GM21360 (cell line): ENCODE results near the gene ARMC3.
"Not testable (repeated sequence)": the region's sequence is repeated elsewhere in the genome, so short reads cannot be mapped to it uniquely, and the experiment has no call there.

ENCODE experiments used
- ATAC-seq: cut with Tn5 transposase; IDR thresholded peaks from one replicate; pipeline ENCODE4 v1.9.1; 2021; ENCODE audit warnings: mild to moderate bottlenecking, moderate library complexity; ENCODE audit not compliant: unreplicated experiment

Gene ARMC3

DNA sequence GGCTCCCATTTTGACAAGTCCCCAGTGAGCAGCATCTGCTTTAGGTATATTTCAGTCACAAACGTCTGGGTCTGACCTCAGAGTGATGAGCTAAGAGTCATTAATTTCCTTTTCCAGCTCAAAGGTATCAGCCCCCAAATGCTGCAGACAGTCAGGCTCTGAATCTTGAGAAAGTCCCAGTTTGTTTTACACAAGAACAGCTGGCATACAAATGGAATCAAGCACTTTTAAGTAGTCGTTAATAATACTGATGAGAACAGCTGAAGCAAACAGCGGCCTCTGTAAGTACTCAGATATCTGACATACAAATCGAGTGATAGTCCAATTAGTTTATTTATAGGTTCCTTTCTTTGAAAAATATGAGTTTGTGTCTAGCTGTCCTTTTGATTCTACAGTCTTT is 118.2 kb downstream of the ARMC3 start:
- no peak for ATAC-seq

DNA sequence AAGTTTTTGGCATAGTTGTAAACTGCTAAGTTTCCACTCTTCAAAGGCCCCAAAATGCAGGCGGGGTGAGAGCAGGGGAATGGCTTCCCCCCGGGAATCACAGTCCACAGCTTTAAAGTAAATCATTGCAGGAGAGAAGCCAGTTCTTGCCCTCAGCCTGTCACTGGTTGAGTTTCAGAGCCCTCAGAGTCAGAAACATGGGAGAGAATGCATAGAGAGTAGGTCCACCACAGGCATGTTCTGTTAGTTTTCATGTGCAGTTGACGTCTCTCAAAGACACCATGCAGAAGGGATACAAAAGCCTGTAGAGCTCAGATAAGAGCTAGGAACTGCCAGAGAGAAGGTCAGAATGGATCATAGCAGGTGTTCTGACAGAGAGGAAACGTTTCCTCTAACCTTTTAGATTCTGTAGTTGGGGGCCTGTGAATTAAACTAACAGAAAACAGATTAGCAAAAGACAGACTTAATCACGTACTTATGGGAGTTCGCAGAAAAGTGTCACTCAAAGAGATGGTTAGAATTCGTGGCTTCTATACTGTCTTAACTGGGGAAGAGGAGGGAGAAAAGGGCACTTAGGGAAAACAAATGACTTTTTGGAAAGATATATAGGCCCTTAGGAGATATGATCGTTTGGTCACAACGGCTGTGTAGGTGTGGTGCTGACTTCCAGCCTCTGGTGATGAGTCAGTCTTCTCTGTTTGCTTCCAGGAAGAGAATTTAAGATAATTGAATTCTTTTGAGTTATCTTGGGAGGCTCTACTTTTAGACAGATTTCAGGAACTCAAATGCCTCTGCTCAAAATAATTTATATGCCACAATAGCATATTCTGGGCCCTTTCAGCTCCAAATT is 119.6 kb downstream of the ARMC3 start:
- no peak for ATAC-seq

DNA sequence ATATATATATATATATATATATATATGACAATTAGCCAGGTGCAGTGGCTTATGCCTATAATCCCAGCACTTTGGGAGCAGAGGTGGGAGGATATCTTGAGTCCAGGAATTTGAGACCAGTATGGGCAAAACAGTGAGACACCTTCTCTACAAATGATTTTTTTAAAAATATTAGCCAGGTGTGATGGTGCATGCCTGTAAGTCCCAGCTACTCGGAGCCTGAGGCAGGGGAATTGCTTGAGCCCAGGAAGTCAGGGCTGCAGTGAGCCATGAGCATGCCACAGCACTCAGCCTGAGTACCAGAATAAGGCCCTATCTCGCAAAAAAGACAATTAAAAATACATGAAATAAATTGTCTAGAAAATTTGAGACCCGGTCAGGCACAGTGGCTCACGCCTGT is 120.3 kb downstream of the ARMC3 start:
- no peak for ATAC-seq

DNA sequence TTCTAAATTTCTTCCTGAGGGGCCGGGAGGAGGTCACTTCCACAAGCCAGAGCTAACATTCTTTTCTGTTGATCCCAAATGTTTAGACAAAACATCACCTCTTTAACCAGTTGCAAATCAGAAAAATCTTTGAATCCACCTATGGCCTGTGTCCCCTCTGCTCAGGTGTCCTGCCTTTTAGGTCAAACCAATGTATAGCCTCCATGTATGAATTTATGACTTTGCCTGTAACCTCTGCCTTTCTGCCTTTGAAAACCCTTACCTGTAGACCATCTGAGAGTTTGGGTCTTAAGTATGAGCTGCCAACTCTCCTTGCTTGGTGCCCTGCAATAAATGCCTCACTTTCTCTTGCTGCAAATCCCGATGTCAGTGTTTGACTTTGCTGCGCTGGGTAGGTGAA is 123.4 kb downstream of the ARMC3 start:
- ATAC-seq = no peak

DNA sequence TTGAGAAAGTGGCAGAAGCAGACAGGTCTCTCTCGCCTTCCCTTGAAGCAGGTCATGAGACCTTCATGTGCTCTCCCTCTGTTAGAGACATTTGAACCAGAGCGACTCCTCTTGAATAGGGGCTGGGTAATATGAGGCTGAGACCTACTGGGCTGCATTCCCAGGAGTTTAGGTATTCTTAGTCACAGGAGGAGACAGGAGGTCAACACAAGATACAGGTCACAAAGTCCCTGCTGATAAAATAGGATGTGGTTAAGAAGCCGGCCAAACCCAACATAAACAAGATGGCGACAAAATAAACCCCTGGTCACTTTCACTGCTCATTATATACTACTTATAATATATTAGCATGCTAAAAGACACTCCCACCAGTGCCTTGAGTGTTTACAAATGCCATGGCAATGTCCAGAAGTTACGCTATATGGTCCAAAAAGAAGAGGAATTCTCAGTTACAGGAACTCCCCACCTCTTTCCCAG is 124.0 kb downstream of the ARMC3 start:
- ATAC-seq = no peak

DNA sequence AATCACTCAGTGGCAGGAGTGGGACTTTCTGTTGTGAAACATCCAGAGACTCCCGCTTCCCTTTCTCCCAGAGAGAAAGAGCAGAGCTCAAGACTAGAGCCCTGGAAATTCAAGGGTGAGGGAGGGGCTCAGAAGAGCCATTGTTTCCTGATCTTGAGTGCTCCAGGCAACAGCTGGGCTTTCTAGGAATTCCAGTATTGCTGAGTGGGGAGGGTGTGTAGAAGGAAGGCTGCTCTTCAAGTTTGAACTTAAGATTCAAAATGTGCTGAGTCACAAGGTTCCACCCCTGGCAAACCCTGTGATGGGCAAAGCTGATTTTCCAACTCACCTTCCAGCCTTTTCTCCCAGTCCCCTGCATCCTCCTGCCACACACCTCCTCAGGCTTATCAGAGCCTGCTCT is 125.2 kb downstream of the ARMC3 start:
- no peak for ATAC-seq

DNA sequence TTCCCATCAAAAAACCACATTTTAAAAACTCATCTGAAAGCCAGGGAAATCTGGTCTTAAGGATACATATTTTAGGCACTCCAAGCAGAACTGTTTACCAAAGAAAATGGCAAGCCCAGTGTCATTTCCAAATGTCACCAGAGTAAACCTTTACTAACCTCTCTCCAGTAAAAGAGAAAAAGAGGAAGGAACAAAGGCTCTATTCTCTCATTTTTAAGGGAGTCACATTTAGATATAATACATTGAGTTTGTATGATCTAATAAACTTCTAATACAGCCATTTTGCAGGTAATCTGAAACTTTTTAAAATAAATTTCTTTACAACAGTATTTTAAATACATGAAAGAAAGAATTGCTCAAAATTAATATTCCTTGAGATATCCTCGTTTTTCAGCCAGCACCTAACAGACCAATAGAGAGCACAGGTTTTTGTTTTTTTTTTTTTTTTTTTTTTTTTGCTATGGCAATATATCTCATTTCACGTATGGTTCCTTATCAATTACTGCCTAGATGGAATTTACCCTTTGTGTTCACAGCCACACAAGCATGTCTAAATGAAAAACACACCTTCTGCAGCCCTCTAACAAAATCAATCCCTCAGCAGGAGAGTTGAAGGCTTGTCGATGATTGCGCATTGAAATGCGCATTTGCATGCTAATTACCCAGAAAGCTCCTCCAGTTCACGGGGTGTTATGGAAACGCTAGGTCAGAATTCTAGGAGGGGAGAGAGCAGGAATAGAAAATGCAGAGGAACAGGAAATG is 127.8 kb downstream of the ARMC3 start:
- ATAC-seq = no peak

DNA sequence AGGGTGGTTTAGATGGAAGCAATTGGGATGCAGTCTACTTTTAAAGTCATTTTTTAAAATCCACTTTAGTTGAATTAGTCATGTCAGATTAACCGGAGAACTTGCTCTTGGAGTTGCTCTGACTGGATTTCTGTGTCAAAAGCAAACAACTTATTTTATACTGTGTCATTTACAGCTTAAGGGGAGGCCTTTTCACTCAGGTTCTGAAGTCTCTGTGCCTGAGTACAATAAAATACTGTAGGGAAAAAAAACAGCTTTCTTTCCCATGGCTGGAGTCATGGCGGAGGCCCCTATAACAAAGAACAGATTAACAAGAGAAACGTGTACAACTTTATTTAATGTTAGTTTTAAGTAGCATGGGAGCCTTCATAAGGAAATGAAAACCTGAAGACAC is 128.3 kb downstream of the ARMC3 start:
- no peak for ATAC-seq

DNA sequence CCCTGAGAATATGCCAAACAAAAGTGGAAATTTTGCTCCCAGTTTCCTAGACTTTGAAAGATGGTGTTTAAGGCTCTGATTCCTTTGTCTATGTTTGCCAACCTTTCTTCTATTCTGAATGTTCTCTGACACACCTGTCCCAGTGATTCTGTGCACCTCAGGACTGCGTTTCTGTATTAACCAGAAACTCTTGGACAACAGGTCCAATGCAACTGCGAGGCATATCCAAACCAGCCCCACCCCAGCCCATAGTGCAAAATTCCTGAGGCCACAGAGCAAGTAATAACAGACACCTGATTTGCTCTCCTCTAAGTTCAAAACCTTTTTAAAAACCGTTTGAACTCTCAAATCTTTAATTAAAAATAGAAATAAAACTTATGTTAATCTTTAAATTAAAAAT is 130.5 kb downstream of the ARMC3 start:
- no peak for ATAC-seq

DNA sequence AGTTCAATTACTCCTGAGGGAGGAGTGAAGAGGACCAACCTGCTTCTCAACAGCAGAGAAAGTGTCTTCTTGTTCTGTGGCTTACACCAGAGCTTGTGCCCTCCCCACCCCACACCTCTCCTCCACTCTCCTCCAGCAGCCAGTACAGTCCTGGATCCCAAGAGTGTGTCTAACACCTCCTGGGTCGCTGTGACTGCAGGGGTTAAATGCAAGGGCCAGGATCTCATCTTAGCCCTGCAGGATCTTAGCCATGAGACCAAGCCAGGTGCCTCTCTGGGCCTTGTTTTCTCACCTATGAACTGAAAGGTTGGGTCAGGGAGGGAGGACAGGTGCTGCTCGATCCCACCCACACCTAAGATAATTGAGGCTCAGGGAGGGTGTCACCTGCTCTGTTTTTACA is 133.1 kb downstream of the ARMC3 start:
- no peak for ATAC-seq

DNA sequence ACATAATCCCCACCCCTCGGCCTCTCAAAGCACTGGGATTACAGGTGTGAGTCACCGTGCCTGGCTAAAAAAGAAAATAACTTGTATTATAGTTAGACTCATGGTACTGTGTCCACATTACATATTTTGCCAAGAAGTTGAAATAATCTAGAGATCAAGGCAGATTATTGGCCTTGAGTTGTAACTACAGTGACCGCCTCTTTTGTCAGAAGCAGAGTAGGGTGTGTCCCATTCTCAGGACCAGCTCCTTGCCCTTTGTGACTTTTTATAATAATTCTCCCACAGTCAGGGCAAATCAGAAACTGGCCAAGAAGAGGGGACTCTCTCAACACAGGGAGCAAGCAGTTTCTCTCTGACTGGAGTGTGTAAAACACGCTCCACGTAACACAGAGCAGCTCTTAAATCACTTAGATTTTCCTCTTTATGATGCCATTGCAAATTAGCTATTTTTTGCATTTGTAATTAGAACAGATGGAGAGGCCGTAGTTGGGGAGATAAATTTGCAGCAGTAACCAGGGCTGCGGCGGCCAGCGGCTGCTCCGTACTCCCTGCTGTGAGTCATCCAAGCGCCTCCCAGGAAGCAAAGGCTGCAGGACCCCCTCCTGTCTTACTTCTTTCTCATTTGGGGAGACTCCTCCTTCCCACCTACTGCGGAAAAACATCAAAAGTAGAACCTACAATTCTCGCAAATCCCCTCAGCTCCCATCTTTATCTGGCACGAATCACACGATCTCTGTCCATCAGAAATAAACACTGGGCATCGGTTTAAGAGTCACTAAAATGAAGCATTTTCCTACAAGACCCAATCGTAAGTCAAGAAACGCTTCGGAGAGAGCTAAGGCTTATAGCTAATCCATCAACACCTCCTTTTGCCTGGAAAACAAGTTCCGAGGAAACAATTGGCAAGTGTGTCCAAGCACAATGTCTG is 135.5 kb downstream of the ARMC3 start:
- ATAC-seq = no peak

DNA sequence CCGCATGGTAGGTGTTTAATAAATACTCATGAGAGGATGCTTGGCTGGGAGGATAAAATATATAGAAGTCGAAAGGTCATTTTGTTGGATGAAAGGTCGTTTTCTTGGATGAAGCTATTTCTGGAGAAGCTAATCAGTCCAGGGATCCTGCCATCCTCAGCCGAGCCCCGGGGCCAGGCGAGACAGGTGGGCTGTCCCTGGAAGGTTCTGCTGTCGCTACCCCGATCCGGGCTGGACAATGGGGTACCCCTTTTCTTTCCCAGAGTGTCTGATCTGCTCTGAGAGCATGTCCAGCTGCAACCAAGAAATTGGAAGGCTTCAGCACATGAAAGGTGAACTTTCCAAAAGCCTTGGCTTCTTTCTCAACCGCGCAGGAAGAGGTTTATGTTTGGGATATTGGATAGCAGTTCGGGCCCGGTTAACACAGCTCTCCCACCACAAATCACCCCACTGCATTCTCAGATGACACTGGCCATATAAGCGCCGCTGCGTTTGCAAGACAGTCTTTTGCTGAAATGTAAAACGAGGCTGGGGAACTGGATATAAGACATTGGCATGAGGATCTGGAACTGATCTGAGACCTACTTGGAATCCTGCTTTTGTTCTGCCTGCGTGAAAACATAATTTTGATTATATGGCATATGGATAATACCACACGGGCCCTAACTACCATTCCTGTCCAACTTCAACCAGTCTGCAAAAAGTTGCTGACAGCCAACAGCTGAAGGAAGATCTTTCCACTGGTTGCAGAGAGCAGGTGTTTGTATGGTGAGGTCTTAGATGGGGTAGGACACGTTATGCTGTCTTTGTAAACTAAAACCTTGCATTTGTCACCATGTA is 136.3 kb downstream of the ARMC3 start:
- ATAC-seq = no peak

DNA sequence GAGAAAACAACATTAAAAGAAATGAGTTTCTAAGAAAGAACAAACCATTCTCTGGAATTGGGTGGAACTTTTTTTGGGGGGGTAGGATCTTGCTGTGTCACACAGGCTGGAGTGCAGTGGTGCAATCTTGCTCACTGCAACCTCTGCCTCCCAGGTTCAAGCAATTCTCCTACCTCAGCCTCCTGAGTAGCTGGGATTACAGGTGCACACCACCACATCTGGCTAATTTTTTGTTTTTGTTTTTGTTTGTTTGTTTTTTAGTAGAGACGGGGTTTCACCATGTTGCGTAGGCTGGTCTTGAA is 136.9 kb downstream of the ARMC3 start:
- ATAC-seq = not testable (repeated sequence)

DNA sequence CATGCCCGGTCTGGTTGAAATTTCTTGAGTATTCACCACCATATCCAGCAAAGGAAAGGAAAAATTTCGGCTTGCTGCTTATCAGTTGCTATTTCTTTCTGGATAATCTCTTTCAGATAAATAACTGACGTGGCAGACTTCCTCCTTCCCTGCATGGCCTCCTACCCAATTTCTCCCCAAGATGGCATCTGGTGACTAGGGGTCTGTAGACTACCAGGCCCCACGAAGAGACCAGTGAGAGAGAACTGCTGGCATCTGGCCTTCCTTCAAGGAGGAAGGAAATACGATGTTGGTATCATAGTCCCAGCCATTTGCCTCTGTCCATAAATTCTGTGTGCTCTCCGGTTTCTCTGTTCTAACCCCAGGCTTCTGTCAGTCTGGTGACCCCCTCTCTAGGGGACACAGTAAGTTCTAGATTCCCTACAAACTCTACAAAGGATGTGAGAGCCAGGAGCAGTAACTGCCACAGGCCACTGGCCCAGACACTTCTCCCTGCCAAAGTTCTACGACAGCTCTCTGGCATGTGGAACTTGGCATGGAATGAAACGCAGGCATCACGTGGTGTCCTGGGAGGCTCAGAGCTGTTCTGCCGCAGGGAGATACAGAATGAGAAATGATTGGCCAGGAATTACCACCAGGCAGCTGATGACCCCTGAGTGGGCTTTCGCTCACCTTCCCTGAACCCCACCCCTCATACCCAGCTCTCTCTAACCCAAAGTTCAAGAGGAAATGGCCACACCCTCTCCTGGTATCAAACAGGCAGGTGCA is 137.5 kb downstream of the ARMC3 start:
- ATAC-seq = no peak

DNA sequence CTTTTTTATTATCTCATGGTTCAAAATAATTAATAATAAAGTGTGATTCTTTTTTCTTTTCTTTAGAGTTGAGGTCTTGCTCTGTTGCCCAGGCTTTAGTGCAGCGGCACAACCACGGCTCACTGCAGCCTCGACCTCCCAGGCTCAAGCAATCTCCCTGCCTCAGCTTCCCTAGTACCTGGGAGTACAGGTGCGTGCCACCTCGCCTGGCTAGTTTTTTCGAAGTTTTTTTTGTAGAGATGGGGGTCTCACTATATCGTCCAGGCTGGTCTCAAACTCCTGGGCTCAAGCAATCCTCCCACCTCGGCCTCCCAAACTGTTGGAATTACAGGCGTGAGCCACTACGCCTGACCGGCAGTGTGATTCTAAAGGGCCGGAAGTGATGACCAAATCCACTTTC is 139.5 kb downstream of the ARMC3 start:
- no peak for ATAC-seq

DNA sequence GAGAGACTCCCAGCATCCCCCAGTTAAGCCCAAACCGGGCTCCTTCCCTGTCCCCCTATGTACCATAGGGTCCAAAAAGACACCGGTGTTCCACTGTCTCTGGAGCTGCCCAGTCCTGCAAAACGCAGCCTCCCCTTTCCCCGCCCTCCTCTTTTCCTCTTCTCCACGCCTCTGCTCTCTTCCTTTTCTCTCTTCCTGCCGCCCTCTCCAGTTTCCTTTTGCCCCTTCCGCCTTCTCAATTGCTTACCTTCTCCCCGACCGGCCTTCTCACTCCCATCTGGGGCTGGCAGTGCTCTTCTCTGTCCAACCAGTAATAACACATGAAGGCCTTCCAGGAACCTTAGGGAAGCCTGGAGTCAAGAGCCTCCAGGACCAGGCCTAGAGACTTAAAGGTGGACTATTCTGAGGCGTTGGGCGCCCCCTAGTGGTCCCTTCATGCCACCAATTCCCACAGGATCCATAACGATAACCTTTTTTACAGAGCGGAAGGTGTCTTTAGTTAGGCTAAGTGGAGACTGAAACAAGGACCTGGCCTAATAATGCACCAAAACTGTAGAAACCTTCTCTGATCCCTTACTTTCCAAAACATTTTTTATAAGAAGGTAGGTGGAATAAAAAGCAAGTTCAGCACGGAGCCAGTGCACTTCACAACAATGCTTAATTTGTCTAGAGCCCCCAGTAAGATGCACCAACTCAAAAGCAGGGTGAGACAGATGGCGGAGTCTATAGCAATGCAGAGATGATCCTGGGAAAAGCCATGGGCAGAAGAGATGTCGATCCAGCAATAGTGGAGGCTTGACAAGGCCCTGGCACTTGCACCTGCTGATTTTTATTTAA is 140.3 kb downstream of the ARMC3 start:
- peak; percentile 68 for ATAC-seq

DNA sequence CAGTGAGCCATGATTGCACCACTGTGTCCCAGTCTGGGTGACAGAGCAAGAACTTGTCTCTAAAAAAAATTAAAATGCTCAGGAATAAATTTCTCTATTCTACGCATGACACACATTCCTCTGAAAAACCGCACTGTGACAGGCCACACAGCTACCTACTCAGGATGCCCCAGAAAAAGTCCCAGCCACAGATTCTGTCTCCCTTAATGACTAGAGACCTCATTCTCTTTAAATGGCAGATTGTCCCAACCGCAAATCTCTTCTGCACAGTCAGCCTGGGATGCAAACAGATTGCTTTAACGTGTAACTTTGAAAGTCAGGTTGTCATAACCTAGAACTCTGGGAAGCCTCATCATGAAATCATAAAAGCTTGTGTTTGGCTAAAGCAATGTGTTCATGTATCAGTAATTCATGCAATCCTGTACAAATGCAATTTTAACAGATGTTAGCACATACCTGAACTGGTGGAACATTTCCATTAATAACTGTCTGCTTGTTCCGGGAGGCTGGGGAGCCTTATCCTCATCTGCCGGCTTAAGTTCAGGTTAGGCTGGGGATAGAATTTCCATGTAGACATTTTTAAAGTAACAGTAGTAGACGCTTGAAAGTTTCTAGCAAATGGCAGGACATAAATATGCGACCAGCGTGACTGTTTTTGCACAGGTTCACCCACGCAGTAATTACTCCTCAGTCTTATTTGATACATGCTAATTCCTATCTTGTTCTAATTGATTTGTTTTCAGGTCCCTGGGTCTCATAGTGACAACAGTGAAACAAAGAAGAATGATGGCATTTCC is 141.4 kb downstream of the ARMC3 start:
- no peak for ATAC-seq
